NAMALWA (cell line): ENCODE results near the gene LAG3.

Experiments used
- DNase-seq: peaks from one replicate; pipeline ENCODE4 v3.0.0-alpha.2; 2015; ENCODE audit warnings: low spot score

Gene LAG3

GRCh38 chr12:6753772-6754356, 18.5 kb upstream of the LAG3 start:
- DNase-seq, result no peak

- DNase-seq, result no peak
Observed at GRCh38 chr12:6754411-6754810, 17.9 kb upstream of the LAG3 start.

GRCh38 chr12:6757028-6757690, 15.2 kb upstream of the LAG3 start:
- no peak for DNase-seq

- DNase-seq, result no peak
Observed at GRCh38 chr12:6758506-6759095, 13.7 kb upstream of the LAG3 start.

GRCh38 chr12:6759741-6760140, 12.6 kb upstream of the LAG3 start:
- DNase-seq, result no peak

- no peak for DNase-seq
Observed at GRCh38 chr12:6763380-6763779, 8.9 kb upstream of the LAG3 start.

- DNase-seq, result peak; percentile 98
Observed at GRCh38 chr12:6764011-6764828, 8.1 kb upstream of the LAG3 start.

- DNase-seq, result no peak
Observed at GRCh38 chr12:6765048-6765633, 7.2 kb upstream of the LAG3 start.

- no peak for DNase-seq
Observed at GRCh38 chr12:6765634-6766581, 6.4 kb upstream of the LAG3 start, which contains the start of gene PTMS. Gene PTMS, plus strand, starts transcription at chr12:6766363. Its CDS starts 343 bp downstream, at chr12:6766706.

GRCh38 chr12:6766651-6767349, 5.5 kb upstream of the LAG3 start:
- peak; percentile 72 for DNase-seq

- DNase-seq, result no peak
Observed at GRCh38 chr12:6767353-6768319, 4.7 kb upstream of the LAG3 start.

- DNase-seq, result no peak
Observed at GRCh38 chr12:6768437-6768914, 3.8 kb upstream of the LAG3 start.

GRCh38 chr12:6768990-6769389, 3.3 kb upstream of the LAG3 start:
- DNase-seq, result no peak

GRCh38 chr12:6769666-6770065, 2.7 kb upstream of the LAG3 start:
- DNase-seq, result no peak

- DNase-seq, result no peak
Observed at GRCh38 chr12:6770094-6770493, 2.2 kb upstream of the LAG3 start.

- no peak for DNase-seq
Observed at GRCh38 chr12:6770600-6770999, 1.7 kb upstream of the LAG3 start.

GRCh38 chr12:6771091-6771495, 1.2 kb upstream of the LAG3 start:
- DNase-seq, result no peak

GRCh38 chr12:6771509-6772330, 600 bp upstream of the LAG3 start:
- DNase-seq, result no peak
